ENCODE results near the gene FAM83B.
"Not testable (repeated sequence)": the region's sequence is repeated elsewhere in the genome, so short reads cannot be mapped to it uniquely, and the experiment has no call there.

FAM83B gene

GRCh38 chr6:54970337-54970736, 123.8 kb downstream of the FAM83B start:
- Histone ChIP-seq H3K9me2 (replicated peaks; ENCODE audit: control insufficient read depth, low read length) (no peaks in the 10 kb centered on the region), H3K4me3 (ENCODE audit: low read length) (no peak overlapping the region), H4K20me1 (ENCODE audit: control insufficient read depth, insufficient read depth, low read depth, low read length) (no peaks in the 10 kb centered on the region), H3K4me2 (ENCODE audit: low read length) (no peak overlapping the region), H3K27me3 (ENCODE audit: control insufficient read depth, low read length) (no peaks in the 10 kb centered on the region), H3K36me3 (ENCODE audit: control insufficient read depth, low read length) (no peaks in the 10 kb centered on the region), H3K9me3 (ENCODE audit: control insufficient read depth, insufficient read depth, low read length) (no peaks in the 10 kb centered on the region), H3K27ac (ENCODE audit: low read depth, low read length) (no peak overlapping the region), H3K79me2 (ENCODE audit: control insufficient read depth, low read length) (no peaks in the 10 kb centered on the region), H3F3A (ENCODE audit: control insufficient read depth, insufficient read depth) (no peaks in the 10 kb centered on the region), H3K4me1 (ENCODE audit: control insufficient read depth, low read length) (no peaks in the 10 kb centered on the region)
- TF ChIP-seq EZH2phosphoT487 (IDR thresholded peaks at IDR 0.05; ENCODE audit: borderline replicate concordance, low read length) = no peak
- TF ChIP-seq, protein P1, sequence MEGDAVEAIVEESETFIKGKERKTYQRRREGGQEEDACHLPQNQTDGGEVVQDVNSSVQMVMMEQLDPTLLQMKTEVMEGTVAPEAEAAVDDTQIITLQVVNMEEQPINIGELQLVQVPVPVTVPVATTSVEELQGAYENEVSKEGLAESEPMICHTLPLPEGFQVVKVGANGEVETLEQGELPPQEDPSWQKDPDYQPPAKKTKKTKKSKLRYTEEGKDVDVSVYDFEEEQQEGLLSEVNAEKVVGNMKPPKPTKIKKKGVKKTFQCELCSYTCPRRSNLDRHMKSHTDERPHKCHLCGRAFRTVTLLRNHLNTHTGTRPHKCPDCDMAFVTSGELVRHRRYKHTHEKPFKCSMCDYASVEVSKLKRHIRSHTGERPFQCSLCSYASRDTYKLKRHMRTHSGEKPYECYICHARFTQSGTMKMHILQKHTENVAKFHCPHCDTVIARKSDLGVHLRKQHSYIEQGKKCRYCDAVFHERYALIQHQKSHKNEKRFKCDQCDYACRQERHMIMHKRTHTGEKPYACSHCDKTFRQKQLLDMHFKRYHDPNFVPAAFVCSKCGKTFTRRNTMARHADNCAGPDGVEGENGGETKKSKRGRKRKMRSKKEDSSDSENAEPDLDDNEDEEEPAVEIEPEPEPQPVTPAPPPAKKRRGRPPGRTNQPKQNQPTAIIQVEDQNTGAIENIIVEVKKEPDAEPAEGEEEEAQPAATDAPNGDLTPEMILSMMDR (IDR thresholded peaks at IDR 0.05; ENCODE audit: low read depth, low read length, poor library complexity, severe bottlenecking) = no peak

DNA sequence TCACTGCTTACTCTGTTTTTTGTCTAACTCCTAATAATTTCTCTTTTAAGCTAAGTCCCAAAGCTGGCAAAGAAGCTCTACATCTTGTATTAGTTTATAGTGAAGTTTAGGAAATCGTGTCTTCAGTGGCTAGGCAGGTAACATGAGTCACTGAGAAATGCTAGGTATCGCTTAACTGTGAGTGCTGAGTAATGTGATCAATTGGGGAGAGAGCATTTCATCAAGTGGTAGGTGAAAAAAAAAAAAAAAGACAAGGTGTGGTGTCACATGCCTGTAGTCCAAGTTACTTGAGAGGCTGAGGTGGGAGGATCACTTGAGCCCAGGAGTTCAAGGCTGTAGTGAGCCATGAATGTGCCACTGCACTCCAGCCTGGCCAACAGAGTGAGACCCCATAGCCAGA, 125.3 kb downstream of the FAM83B start:
- no peaks in the 10 kb centered on the region for H3K4me1 ChIP-seq (ENCODE audit: control insufficient read depth, low read length)
- no peak overlapping the region for H3K27ac ChIP-seq (ENCODE audit: low read depth, low read length)
- no peaks in the 10 kb centered on the region for H3K36me3 ChIP-seq (ENCODE audit: control insufficient read depth, low read length)
- no peak for TF ChIP-seq EZH2phosphoT487 (IDR thresholded peaks at IDR 0.05; ENCODE audit: borderline replicate concordance, low read length)
- TF ChIP-seq, protein P1 (IDR thresholded peaks at IDR 0.05; ENCODE audit: low read depth, low read length, poor library complexity, severe bottlenecking) = no peak
- no peak overlapping the region for H3K4me2 ChIP-seq (ENCODE audit: low read length)
- H3K79me2 ChIP-seq (ENCODE audit: control insufficient read depth, low read length) = no peaks in the 10 kb centered on the region
- H3K9me3 ChIP-seq (ENCODE audit: control insufficient read depth, insufficient read depth, low read length) = no peaks in the 10 kb centered on the region
- no peaks in the 10 kb centered on the region for H3K27me3 ChIP-seq (ENCODE audit: control insufficient read depth, low read length)
- no peak overlapping the region for H3K4me3 ChIP-seq (ENCODE audit: low read length)
- no peaks in the 10 kb centered on the region for H4K20me1 ChIP-seq (ENCODE audit: control insufficient read depth, insufficient read depth, low read depth, low read length)
- no peaks in the 10 kb centered on the region for H3F3A ChIP-seq (ENCODE audit: control insufficient read depth, insufficient read depth)
- H3K9me2 ChIP-seq (replicated peaks; ENCODE audit: control insufficient read depth, low read length) = no peaks in the 10 kb centered on the region

DNA sequence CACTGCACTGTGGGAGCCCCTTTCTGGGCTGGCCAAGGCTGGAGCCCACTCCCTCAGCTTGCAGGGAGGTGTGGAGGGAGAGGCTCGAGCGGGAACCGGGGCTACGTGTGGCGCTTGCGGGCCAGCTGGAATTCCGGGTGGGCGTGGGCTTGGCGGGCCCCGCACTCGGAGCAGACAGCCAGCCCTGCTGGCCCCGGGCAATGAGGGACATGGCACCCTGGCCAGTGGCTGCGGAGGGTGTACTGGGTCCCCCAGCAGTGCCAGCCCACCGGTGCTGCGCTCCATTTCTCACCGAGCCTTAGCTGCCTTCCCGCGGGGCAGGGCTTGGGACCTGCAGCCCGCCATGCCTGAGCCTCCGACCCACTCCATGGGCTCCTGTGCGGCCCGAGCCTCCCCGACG, 132.6 kb downstream of the FAM83B start:
- not testable (repeated sequence) for H3K4me2 ChIP-seq (ENCODE audit: low read length); H3K27ac ChIP-seq (ENCODE audit: low read depth, low read length); H4K20me1 ChIP-seq (ENCODE audit: control insufficient read depth, insufficient read depth, low read depth, low read length); H3K9me3 ChIP-seq (ENCODE audit: control insufficient read depth, insufficient read depth, low read length); H3K27me3 ChIP-seq (ENCODE audit: control insufficient read depth, low read length); H3K9me2 ChIP-seq (replicated peaks; ENCODE audit: control insufficient read depth, low read length); H3K4me3 ChIP-seq (ENCODE audit: low read length); H3F3A ChIP-seq (ENCODE audit: control insufficient read depth, insufficient read depth); H3K36me3 ChIP-seq (ENCODE audit: control insufficient read depth, low read length); H3K79me2 ChIP-seq (ENCODE audit: control insufficient read depth, low read length); H3K4me1 ChIP-seq (ENCODE audit: control insufficient read depth, low read length)

GRCh38 chr6:54980511-54981275, 134.1 kb downstream of the FAM83B start:
- no peak overlapping the region for H3K4me2 ChIP-seq (ENCODE audit: low read length)
- TF ChIP-seq, protein P1 (IDR thresholded peaks at IDR 0.05; ENCODE audit: low read depth, low read length, poor library complexity, severe bottlenecking) = no peak
- TF ChIP-seq EZH2phosphoT487 (IDR thresholded peaks at IDR 0.05; ENCODE audit: borderline replicate concordance, low read length) = no peak
- no peaks in the 10 kb centered on the region for H3K27me3 ChIP-seq (ENCODE audit: control insufficient read depth, low read length)
- no peak overlapping the region for H3K4me3 ChIP-seq (ENCODE audit: low read length)
- no peaks in the 10 kb centered on the region; the same call in 1 of the 2 replicates for H3K9me3 ChIP-seq (ENCODE audit: control insufficient read depth, insufficient read depth, low read length)
- no peaks in the 10 kb centered on the region for H3K9me2 ChIP-seq (replicated peaks; ENCODE audit: control insufficient read depth, low read length)
- no peaks in the 10 kb centered on the region for H4K20me1 ChIP-seq (ENCODE audit: control insufficient read depth, insufficient read depth, low read depth, low read length)
- H3K4me1 ChIP-seq (ENCODE audit: control insufficient read depth, low read length) = no peaks in the 10 kb centered on the region
- no peaks in the 10 kb centered on the region for H3F3A ChIP-seq (ENCODE audit: control insufficient read depth, insufficient read depth)
- no peak overlapping the region for H3K27ac ChIP-seq (ENCODE audit: low read depth, low read length)
- no peaks in the 10 kb centered on the region for H3K79me2 ChIP-seq (ENCODE audit: control insufficient read depth, low read length)
- H3K36me3 ChIP-seq (ENCODE audit: control insufficient read depth, low read length) = no peaks in the 10 kb centered on the region

All from DOHH2 (cell line).